ENCODE results near the gene NDOR1. TPM values are rescaled to one million over a fixed set of nuclear protein-coding genes. Genes with fewer than 3 reads are reported as not detected.
"Not testable (repeated sequence)": the region's sequence is repeated elsewhere in the genome, so short reads cannot be mapped to it uniquely, and the experiment has no call there.

The NDOR1 gene
- total RNA-seq, 4 donors from 2014 or later: 14.3 to 47.5 (median 22.0) TPM

GRCh38 chr9:137240841-137241489, 35.5 kb downstream of the NDOR1 start, which contains the start of gene TUBB4B:
Gene TUBB4B (plus strand): TSS chr9:137241287. CDS start chr9:137241361, 74 bp downstream.
- peak; percentile 99 for DNase-seq
- Histone ChIP-seq H3K9me3 (no peaks in the 10 kb centered on the region), H3K36me3 (peaks cover 0 to 5% (median 0%) of the 10 kb centered on the region in 4 donors), H3K4me3 (peak within 1 kb of the TSS; percentile 67 to 95 (median 82)), H3K4me1 (peaks cover 43 to 64% (median 54%) of the 10 kb centered on the region in 4 donors), H3K27ac (peak within 1 kb of the TSS; percentile 99 to 100 (median 100)), H3K27me3 (no peaks in the 10 kb centered on the region)
- TF ChIP-seq POLR2A (IDR thresholded peaks at IDR 0.05): peak; percentile 100
- no peak for TF ChIP-seq EP300 (IDR thresholded peaks at IDR 0.05; ENCODE audit: low read depth)
- peak; percentile 99 to 100 (median 100) for TF ChIP-seq POLR2AphosphoS5 (IDR thresholded peaks at IDR 0.05)
- TF ChIP-seq CTCF (IDR thresholded peaks at IDR 0.05): peak in 1 of 5 experiments; percentile 13
- in situ Hi-C loops (cut with MboI; ENCODE audit: low pct_ligation_motif_present in 1 of 4, low pct_unique_long_range_greater_than_20kb in 1 of 4, low sequenced_read_pairs in 3 of 4): no loop called here
- intact Hi-C loops (cut with DNase I; ENCODE audit: low total_unique reads): no loop called here
- WGBS, 2 donors (ENCODE audit: low coverage in 1 of 2): 1% methylated on average over 56 of the region's 67 CpGs; no CpG with 5 or more reads in 1 of the 2 donors

- no peaks in the 10 kb centered on the region for H3K9me3 ChIP-seq
- intact Hi-C loops (cut with DNase I; ENCODE audit: low total_unique reads): no loop called here
- no peaks in the 10 kb centered on the region for H3K27me3 ChIP-seq
- H3K27ac ChIP-seq: peak overlapping the region; percentile 86 to 100 (median 93)
- H3K4me1 ChIP-seq: peaks cover 37 to 57% (median 48%) of the 10 kb centered on the region in 4 donors
- peak; percentile 80 for DNase-seq
- in situ Hi-C loops (cut with MboI; ENCODE audit: low pct_ligation_motif_present in 1 of 4, low pct_unique_long_range_greater_than_20kb in 1 of 4, low sequenced_read_pairs in 3 of 4): no loop called here
- peak overlapping the region; percentile 49 to 95 (median 74) for H3K4me3 ChIP-seq
- TF ChIP-seq EP300 (IDR thresholded peaks at IDR 0.05; ENCODE audit: low read depth) (no peak), POLR2A (IDR thresholded peaks at IDR 0.05) (peak; percentile 19), POLR2AphosphoS5 (IDR thresholded peaks at IDR 0.05) (peak; percentile 18 to 78 (median 55)), CTCF (IDR thresholded peaks at IDR 0.05) (no peak)
- 2% methylated on average over 54 of the region's 83 CpGs; no CpG with 5 or more reads in 1 of the 2 donors for WGBS, 2 donors (ENCODE audit: low coverage in 1 of 2)
- peaks cover 0 to 5% (median 0%) of the 10 kb centered on the region in 4 donors for H3K36me3 ChIP-seq
Measured at GRCh38 chr9:137241490-137242268, 36.2 kb downstream of the NDOR1 start.

- WGBS, 2 donors (ENCODE audit: low coverage in 1 of 2): 58 to 61% methylated on average over 5 to 29 of the region's 36 CpGs
- no peaks in the 10 kb centered on the region for H3K9me3 ChIP-seq
- intact Hi-C loops (cut with DNase I; ENCODE audit: low total_unique reads): no loop called here
- TF ChIP-seq POLR2AphosphoS5 (IDR thresholded peaks at IDR 0.05) (peak in 2 of 3 donors; percentile 18 to 69), EP300 (IDR thresholded peaks at IDR 0.05; ENCODE audit: low read depth) (no peak), CTCF (IDR thresholded peaks at IDR 0.05) (no peak), POLR2A (IDR thresholded peaks at IDR 0.05) (no peak)
- peak overlapping the region; percentile 49 to 95 (median 74) for H3K4me3 ChIP-seq
- H3K27ac ChIP-seq: peak overlapping the region; percentile 86 to 100 (median 93)
- in situ Hi-C loops (cut with MboI; ENCODE audit: low pct_ligation_motif_present in 1 of 4, low pct_unique_long_range_greater_than_20kb in 1 of 4, low sequenced_read_pairs in 3 of 4): no loop called here
- peaks cover 0 to 5% (median 0%) of the 10 kb centered on the region in 4 donors for H3K36me3 ChIP-seq
- H3K27me3 ChIP-seq: no peaks in the 10 kb centered on the region
- H3K4me1 ChIP-seq: peaks cover 29 to 48% (median 39%) of the 10 kb centered on the region in 4 donors
- DNase-seq: no peak
Measured at GRCh38 chr9:137242269-137243203, 37.0 kb downstream of the NDOR1 start.

GRCh38 chr9:137243266-137243625, 37.7 kb downstream of the NDOR1 start:
- 83% methylated on average over 18 of the region's 18 CpGs; no CpG with 5 or more reads in 1 of the 2 donors for WGBS, 2 donors (ENCODE audit: low coverage in 1 of 2)
- Histone ChIP-seq H3K27ac (peak overlapping the region in 1 of 4 donors; percentile 100), H3K4me1 (peaks cover 22 to 41% (median 32%) of the 10 kb centered on the region in 4 donors), H3K4me3 (peak overlapping the region in 1 of 4 donors; percentile 63)
- intact Hi-C loops (cut with DNase I; ENCODE audit: low total_unique reads); H3K36me3 ChIP-seq; in situ Hi-C loops (cut with MboI; ENCODE audit: low pct_ligation_motif_present in 1 of 4, low pct_unique_long_range_greater_than_20kb in 1 of 4, low sequenced_read_pairs in 3 of 4); H3K9me3 ChIP-seq; DNase-seq; H3K27me3 ChIP-seq: not testable (repeated sequence)

Measured in transverse colon (tissue), 4 donors.